Sigmoid colon (tissue), 7 donors: ENCODE measurements around the gene PJA1. TPM values are rescaled to one million over a fixed set of nuclear protein-coding genes. Genes with fewer than 3 reads are reported as not detected.
A peak's percentile ranks its signal among the peaks of the same experiment; 100 is the strongest.

Experiments used
- DNase-seq: peaks from one replicate; pipeline ENCODE4 v3.0.0-alpha.2; 2019
- H3K27ac ChIP-seq, 4 donors: fragments of 200-600 bp; sonication (generic); one replicate each; pipeline ENCODE4 v1.5.1; 2016 to 2019; ENCODE audit warnings: mild to moderate bottlenecking in 1 of 4
- H3K27me3 ChIP-seq, 3 donors: fragments of 200-600 bp; sonication (generic); one replicate each; pipeline ENCODE4 v1.5.1; 2019; ENCODE audit warnings: mild to moderate bottlenecking in 1 of 3
- H3K36me3 ChIP-seq, 4 donors: fragments of 200-600 bp; sonication (generic); one replicate each; pipeline ENCODE4 v1.5.1; 2016 to 2019
- H3K4me1 ChIP-seq, 4 donors: fragments of 200-600 bp; sonication (generic); one replicate each; pipeline ENCODE4 v1.5.1; 2017 to 2019
- H3K4me3 ChIP-seq, 4 donors: fragments of 200-600 bp; sonication (generic); one replicate each; pipeline ENCODE4 v1.5.1; 2017 to 2019; ENCODE audit warnings: mild to moderate bottlenecking in 2 of 4, moderate library complexity in 1 of 4
- H3K9me3 ChIP-seq, 4 donors: fragments of 200-600 bp in 3 of 4; sonication (generic) in 3 of 4; one replicate each; pipeline versions ENCODE4 v1.5.1 to v1.6.1; 2013 to 2019
- CTCF ChIP-seq, 4 experiments: fragments of 450-650 bp in 3 of 4; fragments of 200-600 bp in 1 of 4; IDR thresholded peaks; one replicate each; pipeline ENCODE4 v1.5.1; 2016 to 2019; ENCODE audit warnings: antibody characterized with exemption in 4 of 4, mild to moderate bottlenecking in 3 of 4, moderate library complexity in 2 of 4
- EP300 ChIP-seq, 4 donors: sonication (generic); formaldehyde crosslinking; IDR thresholded peaks; one replicate each; pipeline ENCODE4 v1.6.1; 2017; ENCODE audit warnings: antibody characterized with exemption in 4 of 4
- POLR2A ChIP-seq, 2 donors: fragments of 450-650 bp; IDR thresholded peaks; one replicate each; pipeline ENCODE4 v1.6.1; 2016; ENCODE audit warnings: antibody characterized with exemption in 2 of 2, mild to moderate bottlenecking in 2 of 2, moderate library complexity in 2 of 2
- POLR2AphosphoS5 ChIP-seq, 4 donors: sonication (generic); formaldehyde crosslinking; IDR thresholded peaks; one replicate each; pipeline ENCODE4 v1.6.1; 2017; ENCODE audit warnings: antibody characterized with exemption in 4 of 4
- WGBS, 2 donors: extraction: QIAGEN DNeasy Blood & Tissue Kit; methylation state at CpG; one replicate each; pipeline ENCODE4 v1.1.7; 2013; 5-methylcytosine and 5-hydroxymethylcytosine counted together
- intact Hi-C: fragments of 100-400 bp; cut with DNase I; formaldehyde crosslinking; loops from one replicate; pipeline ENCODE4 v1.15.1; 2023
- polyA plus RNA-seq, 3 donors: library from polyadenylated mRNA; stranded (reverse); fragments of 200-250 nt; gene quantifications; one replicate each; pipeline ENCODE4 v1.2.3, GENCODE V29; 2013
- total RNA-seq, 4 donors: library from RNA; depleted of rRNA; stranded (reverse); fragments of >200 nt; gene quantifications; one replicate each; pipeline ENCODE4 v1.1.0, GENCODE V29; 2016
- donor health status: healthy with polysubstance abuse.
- donor health status: Bipolar disorder and iron deficiency.
- donor health status: healthy.

Gene PJA1
- total RNA-seq (10 to 100 TPM; 17.0 to 21.8 (median 19.1) TPM), polyA plus RNA-seq (10 to 100 TPM in 1 of 3 donors, 1 to 10 TPM in 2; 5.3 to 10.6 (median 6.0) TPM)

GRCh38 chrX:69165087-69165651 lies at the start of gene PJA1:
TSS of gene PJA1 (minus strand) at chrX:69165453. CDS start at chrX:69163073, 2,380 bp downstream.
- peak within 1 kb of the TSS; percentile 64 to 70 (median 68) for H3K4me3 ChIP-seq
- TF ChIP-seq POLR2AphosphoS5 (IDR thresholded peaks at IDR 0.05): peak; percentile 72 to 89 (median 84)
- TF ChIP-seq CTCF (IDR thresholded peaks at IDR 0.05): no peak
- TF ChIP-seq POLR2A (IDR thresholded peaks at IDR 0.05): peak; percentile 55 to 65
- no peaks in the 10 kb centered on the region for H3K9me3 ChIP-seq
- peak within 1 kb of the TSS; percentile 80 to 83 (median 82) for H3K27ac ChIP-seq
- no peaks in the 10 kb centered on the region for H3K27me3 ChIP-seq
- intact Hi-C loops: loop anchor here (2.0 kb wide), 2 partner anchors 120 to 336 kb away; partner anchors contain the start of gene EFNB1
- H3K36me3 ChIP-seq: no peaks in the 10 kb centered on the region
- peak; percentile 87 for DNase-seq
- WGBS, 2 donors: 0% methylated on average over 48 of the region's 48 CpGs
- peaks cover 0 to 11% (median 2%) of the 10 kb centered on the region in 4 donors for H3K4me1 ChIP-seq

GRCh38 chrX:69214463-69214862 lies 49.2 kb upstream of the PJA1 start:
- DNase-seq: no peak
- 88 to 94% methylated on average over 5 of the region's 5 CpGs for WGBS, 2 donors
- Histone ChIP-seq H3K4me1 (peaks cover 0 to 19% (median 14%) of the 10 kb centered on the region in 4 donors), H3K27ac (no peak overlapping the region), H3K9me3 (no peaks in the 10 kb centered on the region), H3K4me3 (no peak overlapping the region), H3K27me3 (no peaks in the 10 kb centered on the region), H3K36me3 (no peaks in the 10 kb centered on the region)
- intact Hi-C loops: no loop called here
- no peak for TF ChIP-seq EP300 (IDR thresholded peaks at IDR 0.05)

- H3K9me3 ChIP-seq: no peaks in the 10 kb centered on the region
- intact Hi-C loops: no loop called here
- no peak for DNase-seq
- no peak overlapping the region for H3K4me3 ChIP-seq
- no peak overlapping the region for H3K27ac ChIP-seq
- peaks cover 0 to 18% (median 10%) of the 10 kb centered on the region in 4 donors for H3K4me1 ChIP-seq
- TF ChIP-seq EP300 (IDR thresholded peaks at IDR 0.05) (no peak), POLR2AphosphoS5 (IDR thresholded peaks at IDR 0.05) (no peak), POLR2A (IDR thresholded peaks at IDR 0.05) (no peak), CTCF (IDR thresholded peaks at IDR 0.05) (no peak)
- no peaks in the 10 kb centered on the region for H3K27me3 ChIP-seq
- WGBS, 2 donors: 85 to 87% methylated on average over 2 of the region's 2 CpGs
- no peaks in the 10 kb centered on the region for H3K36me3 ChIP-seq
These were observed 46.4 kb upstream of the PJA1 start for GRCh38 chrX:69211701-69212100.

GRCh38 chrX:69210581-69210980 lies 45.3 kb upstream of the PJA1 start:
- H3K27me3 ChIP-seq: no peaks in the 10 kb centered on the region
- intact Hi-C loops: no loop called here
- no peak for TF ChIP-seq EP300 (IDR thresholded peaks at IDR 0.05)
- TF ChIP-seq POLR2A (IDR thresholded peaks at IDR 0.05): no peak
- TF ChIP-seq POLR2AphosphoS5 (IDR thresholded peaks at IDR 0.05): no peak
- TF ChIP-seq CTCF (IDR thresholded peaks at IDR 0.05): no peak
- peaks cover 0 to 12% (median 7%) of the 10 kb centered on the region in 4 donors for H3K4me1 ChIP-seq
- H3K36me3 ChIP-seq: no peaks in the 10 kb centered on the region
- H3K9me3 ChIP-seq: no peaks in the 10 kb centered on the region
- no peak overlapping the region for H3K4me3 ChIP-seq
- 50 to 56% methylated on average over 3 of the region's 3 CpGs for WGBS, 2 donors
- DNase-seq: no peak
- peak overlapping the region in 2 of 4 donors; percentile 34 to 51 for H3K27ac ChIP-seq

GRCh38 chrX:69207216-69207615 lies 42.0 kb upstream of the PJA1 start:
- WGBS, 2 donors: 63 to 64% methylated on average over 3 of the region's 3 CpGs
- Histone ChIP-seq H3K4me1 (peaks cover 0 to 12% (median 7%) of the 10 kb centered on the region in 4 donors), H3K4me3 (no peak overlapping the region), H3K27ac (no peak overlapping the region), H3K9me3 (no peaks in the 10 kb centered on the region), H3K36me3 (no peaks in the 10 kb centered on the region), H3K27me3 (no peaks in the 10 kb centered on the region)
- TF ChIP-seq CTCF (IDR thresholded peaks at IDR 0.05) (no peak), POLR2AphosphoS5 (IDR thresholded peaks at IDR 0.05) (no peak), EP300 (IDR thresholded peaks at IDR 0.05) (no peak), POLR2A (IDR thresholded peaks at IDR 0.05) (no peak)
- intact Hi-C loops: no loop called here
- no peak for DNase-seq
